ENCODE data around the gene STARD3.

STARD3 gene

DNA sequence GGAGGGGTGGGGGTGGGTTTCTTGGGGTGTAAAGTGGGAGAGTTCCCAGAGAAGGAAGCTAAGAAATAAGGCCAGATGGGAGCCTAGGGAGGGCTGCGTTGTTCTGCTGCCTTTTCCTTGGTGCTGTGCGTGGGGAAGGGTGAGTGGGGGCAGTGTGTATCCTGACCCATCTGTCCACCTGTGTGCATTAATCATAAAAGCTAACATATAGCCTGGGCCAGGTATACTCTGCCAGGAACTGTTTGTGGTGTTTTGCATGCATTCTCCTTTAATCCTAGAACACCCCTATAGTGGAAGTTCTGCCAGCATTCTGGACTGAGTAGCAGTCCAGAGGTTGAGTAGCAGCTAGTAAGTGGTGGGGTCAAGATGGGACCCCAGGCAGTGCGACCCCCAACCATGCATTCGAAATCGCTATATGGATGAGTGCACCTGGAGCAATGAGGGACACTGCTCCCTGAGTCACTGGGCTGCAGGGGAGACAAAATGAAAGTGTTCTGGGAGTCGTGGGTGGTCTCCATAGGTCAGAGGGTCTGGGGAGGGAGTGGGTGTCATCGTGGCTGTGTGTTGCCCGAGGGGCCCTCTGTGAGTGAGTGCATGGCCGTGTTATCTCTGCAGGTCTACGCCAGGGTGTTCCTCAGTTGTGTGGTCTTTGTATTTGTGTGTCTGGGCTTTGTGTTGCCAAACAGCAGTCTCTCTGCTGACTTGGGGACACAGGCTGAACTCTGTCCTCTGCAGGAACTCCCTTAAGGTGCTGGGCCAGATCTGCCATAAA is 64.3 kb downstream of the STARD3 start:
- Histone ChIP-seq H3K9ac (ENCODE audit: low read length) (peak overlapping the region; percentile 7), H3K4me1 (ENCODE audit: insufficient read depth, low read length) (peaks cover 21% of the 10 kb centered on the region), H3K36me3 (ENCODE audit: insufficient read depth, low read length) (no peaks in the 10 kb centered on the region), H3K4me3 (ENCODE audit: low read depth in 1 of 2, low read length in 2 of 2) (peak overlapping the region; percentile 67 to 87), H3K27me3 (ENCODE audit: control insufficient read depth in 1 of 2, insufficient read depth in 2 of 2, low read length in 2 of 2) (no peaks in the 10 kb centered on the region), H3K27ac (ENCODE audit: low read depth, low read length) (no peak overlapping the region), H3K9me3 (ENCODE audit: low read length) (no peaks in the 10 kb centered on the region)

DNA sequence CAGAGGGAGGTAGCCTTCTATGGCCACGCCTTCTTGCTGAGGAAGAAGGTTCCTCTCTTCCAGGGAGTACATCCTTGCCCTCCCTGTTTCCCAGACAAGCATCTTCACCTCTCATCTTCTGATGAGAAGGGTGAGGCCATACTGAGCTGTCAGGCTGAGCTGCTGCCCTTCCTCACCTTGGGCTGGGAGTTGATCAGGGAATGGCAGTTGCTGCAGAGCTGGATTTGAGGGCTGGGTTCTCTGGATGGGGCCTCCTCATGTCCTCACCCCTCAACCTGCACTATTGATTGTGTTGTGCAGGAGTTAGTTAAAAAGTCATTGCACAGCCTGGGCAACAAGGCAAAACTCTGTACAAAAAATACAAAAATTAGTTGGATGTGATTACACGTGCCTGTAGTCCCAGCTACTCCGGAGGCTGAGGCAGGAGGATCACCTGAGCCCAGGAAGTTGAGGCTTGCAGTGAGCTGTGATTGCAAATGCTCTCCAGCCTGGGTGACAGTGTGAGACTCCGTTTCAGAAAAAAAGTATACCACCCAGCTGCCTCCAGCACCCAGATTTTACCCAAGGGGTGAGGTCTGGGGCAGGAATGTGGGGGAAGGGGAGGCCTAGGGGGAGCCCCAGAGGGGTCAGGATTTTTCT is 65.0 kb downstream of the STARD3 start:
- H3K9ac ChIP-seq (ENCODE audit: low read length), result no peak overlapping the region
- H3K36me3 ChIP-seq (ENCODE audit: insufficient read depth, low read length), result no peaks in the 10 kb centered on the region
- peaks cover 21% of the 10 kb centered on the region for H3K4me1 ChIP-seq (ENCODE audit: insufficient read depth, low read length)
- peak overlapping the region in 1 of 2 donors; percentile 67 for H3K4me3 ChIP-seq (ENCODE audit: low read depth in 1 of 2, low read length in 2 of 2)
- H3K9me3 ChIP-seq (ENCODE audit: low read length), result no peaks in the 10 kb centered on the region
- no peak overlapping the region for H3K27ac ChIP-seq (ENCODE audit: low read depth, low read length)
- no peaks in the 10 kb centered on the region for H3K27me3 ChIP-seq (ENCODE audit: control insufficient read depth in 1 of 2, insufficient read depth in 2 of 2, low read length in 2 of 2)

DNA sequence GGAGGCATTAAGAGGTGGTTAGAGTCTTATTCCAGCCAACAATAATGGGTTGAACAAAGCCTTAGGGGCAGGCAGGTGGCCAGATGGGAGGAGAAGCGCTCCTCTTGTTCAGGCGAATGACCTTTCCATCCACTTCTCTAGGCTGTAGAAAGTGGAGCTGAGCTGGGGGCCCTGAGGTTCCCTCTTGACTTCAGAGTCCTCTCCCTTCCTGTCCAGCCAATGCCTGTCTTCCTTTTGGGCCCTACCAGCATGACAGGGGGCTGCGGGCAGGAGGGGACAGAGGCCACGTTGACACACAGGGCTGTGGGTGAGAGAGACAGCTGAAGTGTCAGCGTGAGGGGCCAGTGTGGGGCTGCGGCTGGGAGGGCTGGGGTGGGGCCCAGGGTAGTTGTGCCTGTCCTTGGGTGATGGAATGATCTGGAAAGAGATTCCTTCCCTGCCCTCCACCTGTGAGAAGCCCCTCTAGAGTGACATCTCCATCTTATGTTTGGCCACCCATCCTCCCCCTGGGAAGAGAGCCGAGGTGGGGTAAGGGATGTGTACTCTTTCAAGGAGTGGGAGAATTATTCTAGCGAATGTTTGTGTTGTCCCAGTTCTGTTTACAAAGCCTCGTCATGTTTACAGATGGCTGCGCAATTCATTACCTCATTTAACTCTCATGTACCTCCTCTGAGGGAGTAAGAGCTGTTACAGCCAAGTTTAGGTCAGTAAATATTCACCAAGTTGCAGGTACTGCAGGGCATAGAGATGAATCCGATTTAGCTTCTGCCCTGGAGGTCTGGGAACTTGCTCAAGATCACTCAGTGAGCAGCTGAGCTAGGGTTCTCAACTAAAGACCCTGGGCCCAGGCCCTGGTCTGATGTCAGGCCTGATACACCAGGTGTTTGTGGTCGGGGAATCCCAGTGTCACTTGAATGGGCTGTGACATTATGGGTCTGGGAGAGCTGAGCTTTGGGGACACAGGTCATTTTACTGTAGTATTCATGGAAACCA is 66.3 kb downstream of the STARD3 start:
- H3K27ac ChIP-seq (ENCODE audit: low read depth, low read length), result no peak overlapping the region

DNA sequence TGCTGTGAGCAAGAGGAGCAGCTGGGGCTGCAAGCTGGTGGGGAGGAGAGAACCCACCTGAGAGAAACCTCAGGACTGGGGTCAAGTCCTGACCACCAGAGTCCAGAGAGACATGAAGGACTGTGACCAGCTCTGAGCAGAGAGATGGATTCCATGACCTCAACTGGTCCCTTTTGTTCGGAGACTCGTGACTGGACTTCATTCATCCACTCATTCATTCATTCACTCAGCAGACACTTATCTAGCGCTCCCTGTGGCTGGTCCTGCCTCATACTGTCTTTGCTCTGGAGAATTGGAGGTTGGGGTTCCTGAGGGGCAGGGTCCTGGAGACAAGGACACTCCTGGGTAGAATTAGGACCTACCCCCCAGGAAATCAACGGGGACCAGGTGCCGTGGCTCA is 67.0 kb downstream of the STARD3 start:
- Histone ChIP-seq H3K36me3 (ENCODE audit: insufficient read depth, low read length) (peaks cover 16% of the 10 kb centered on the region), H3K27ac (ENCODE audit: low read depth, low read length) (no peak overlapping the region), H3K9ac (ENCODE audit: low read length) (no peak overlapping the region), H3K4me3 (ENCODE audit: low read depth in 1 of 2, low read length in 2 of 2) (no peak overlapping the region), H3K4me1 (ENCODE audit: insufficient read depth, low read length) (peaks cover 21% of the 10 kb centered on the region), H3K27me3 (ENCODE audit: control insufficient read depth in 1 of 2, insufficient read depth in 2 of 2, low read length in 2 of 2) (no peaks in the 10 kb centered on the region), H3K9me3 (ENCODE audit: low read length) (no peaks in the 10 kb centered on the region)

More for the DNA sequence above, 66.3 kb downstream of the STARD3 start:
- H3K27me3 ChIP-seq (ENCODE audit: control insufficient read depth in 1 of 2, insufficient read depth in 2 of 2, low read length in 2 of 2), result no peaks in the 10 kb centered on the region
- peaks cover 21% of the 10 kb centered on the region for H3K4me1 ChIP-seq (ENCODE audit: insufficient read depth, low read length)
- H3K36me3 ChIP-seq (ENCODE audit: insufficient read depth, low read length), result peaks cover 9% of the 10 kb centered on the region
- H3K4me3 ChIP-seq (ENCODE audit: low read depth in 1 of 2, low read length in 2 of 2), result no peak overlapping the region
- no peak overlapping the region for H3K9ac ChIP-seq (ENCODE audit: low read length)
- no peaks in the 10 kb centered on the region for H3K9me3 ChIP-seq (ENCODE audit: low read length)

DNA sequence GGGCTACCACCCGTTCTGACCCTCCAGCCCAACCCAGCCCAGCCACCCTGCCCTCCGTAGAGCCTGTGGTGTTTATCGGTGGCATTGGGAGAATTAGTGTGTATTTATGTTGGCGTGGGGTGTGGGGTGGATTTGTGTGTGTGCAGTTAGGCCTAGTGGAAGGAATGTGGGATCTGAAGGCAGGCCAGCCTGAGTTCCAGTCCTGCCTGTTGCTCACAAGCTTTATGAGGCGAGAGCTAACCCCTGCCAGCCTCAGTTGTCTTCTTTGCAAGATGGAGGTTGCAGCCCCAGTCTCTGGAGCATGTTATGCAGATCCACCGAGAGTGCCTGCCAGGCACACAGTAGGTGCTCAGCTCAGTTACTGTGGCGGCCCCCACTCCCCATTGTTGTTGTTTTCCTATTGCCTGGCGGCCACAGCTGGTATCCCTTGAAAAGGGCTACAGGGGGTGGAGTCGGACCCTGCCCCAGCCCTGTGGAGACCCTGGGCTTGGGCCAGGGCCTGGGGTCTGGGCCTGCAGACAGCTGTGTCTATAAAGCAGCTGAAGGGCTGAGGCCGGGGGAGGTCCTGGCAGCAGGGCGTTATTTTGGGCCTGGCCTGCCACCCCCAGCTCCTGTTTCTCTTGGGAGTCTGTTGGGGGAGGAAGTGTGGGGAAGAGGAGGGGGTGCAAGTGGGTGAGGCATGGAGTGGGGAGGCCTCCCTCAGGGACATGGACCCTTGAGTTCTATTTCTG is 68.0 kb downstream of the STARD3 start:
- Histone ChIP-seq H3K9me3 (ENCODE audit: low read length) (no peaks in the 10 kb centered on the region), H3K27ac (ENCODE audit: low read depth, low read length) (no peak overlapping the region), H3K4me1 (ENCODE audit: insufficient read depth, low read length) (peaks cover 15% of the 10 kb centered on the region), H3K36me3 (ENCODE audit: insufficient read depth, low read length) (peaks cover 26% of the 10 kb centered on the region), H3K4me3 (ENCODE audit: low read depth in 1 of 2, low read length in 2 of 2) (no peak overlapping the region), H3K27me3 (ENCODE audit: control insufficient read depth in 1 of 2, insufficient read depth in 2 of 2, low read length in 2 of 2) (no peaks in the 10 kb centered on the region), H3K9ac (ENCODE audit: low read length) (no peak overlapping the region)

DNA sequence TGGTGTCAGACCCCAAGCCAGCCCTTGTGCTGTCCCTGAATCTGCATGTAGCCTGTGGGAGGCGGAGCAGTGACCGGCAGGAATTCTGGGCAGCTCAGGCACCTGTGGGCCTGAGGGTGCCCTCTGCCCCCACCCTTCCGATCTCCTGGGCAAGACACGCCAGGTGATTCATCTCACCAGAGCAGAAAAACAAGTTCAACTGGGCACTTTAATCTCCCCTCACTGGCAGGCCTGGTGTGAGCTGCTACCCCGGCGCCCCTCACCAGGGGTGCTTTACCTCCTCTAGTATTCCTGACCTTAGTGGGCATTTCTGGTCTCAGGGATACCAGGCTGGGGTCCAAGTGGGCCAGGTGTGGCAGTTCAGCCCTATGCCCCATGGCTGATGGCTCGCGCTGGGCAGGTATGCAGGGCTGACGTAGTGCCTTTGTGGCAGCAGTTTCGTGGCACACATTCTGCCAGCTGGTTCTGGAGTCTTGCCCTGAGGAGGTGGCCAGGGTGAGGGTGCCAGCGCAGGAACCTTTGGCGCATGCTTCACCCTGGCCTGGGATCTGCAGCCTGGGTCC is 68.9 kb downstream of the STARD3 start:
- no peaks in the 10 kb centered on the region for H3K9me3 ChIP-seq (ENCODE audit: low read length)
- peaks cover 14% of the 10 kb centered on the region for H3K4me1 ChIP-seq (ENCODE audit: insufficient read depth, low read length)
- no peak overlapping the region for H3K9ac ChIP-seq (ENCODE audit: low read length)
- H3K27me3 ChIP-seq (ENCODE audit: control insufficient read depth in 1 of 2, insufficient read depth in 2 of 2, low read length in 2 of 2), result no peaks in the 10 kb centered on the region
- no peak overlapping the region for H3K27ac ChIP-seq (ENCODE audit: low read depth, low read length)
- peaks cover 33% of the 10 kb centered on the region for H3K36me3 ChIP-seq (ENCODE audit: insufficient read depth, low read length)
- no peak overlapping the region for H3K4me3 ChIP-seq (ENCODE audit: low read depth in 1 of 2, low read length in 2 of 2)

DNA sequence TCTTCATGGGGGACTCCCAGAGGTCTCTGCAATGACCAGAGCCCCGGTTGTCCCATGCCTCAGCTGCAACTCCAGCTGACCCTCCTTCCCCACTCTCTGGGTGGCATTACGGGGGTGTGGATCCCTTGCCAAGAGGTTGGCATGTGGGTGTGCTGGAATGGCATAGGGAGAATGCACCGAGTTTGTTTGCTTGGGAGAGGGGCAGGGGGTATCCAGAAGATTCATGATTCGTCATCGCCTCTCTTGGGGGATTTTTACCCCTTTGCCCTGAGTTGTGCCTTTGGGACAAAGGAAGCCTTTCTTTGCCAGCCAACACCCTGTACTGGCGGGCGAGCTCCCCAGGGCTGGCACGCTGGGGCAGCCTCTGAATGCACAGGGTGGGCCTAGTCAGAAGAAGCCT is 69.4 kb downstream of the STARD3 start:
- Histone ChIP-seq H3K27ac (ENCODE audit: low read depth, low read length) (no peak overlapping the region), H3K36me3 (ENCODE audit: insufficient read depth, low read length) (peaks cover 34% of the 10 kb centered on the region), H3K27me3 (ENCODE audit: control insufficient read depth in 1 of 2, insufficient read depth in 2 of 2, low read length in 2 of 2) (no peaks in the 10 kb centered on the region), H3K9ac (ENCODE audit: low read length) (no peak overlapping the region), H3K4me1 (ENCODE audit: insufficient read depth, low read length) (peaks cover 9% of the 10 kb centered on the region), H3K4me3 (ENCODE audit: low read depth in 1 of 2, low read length in 2 of 2) (no peak overlapping the region), H3K9me3 (ENCODE audit: low read length) (no peaks in the 10 kb centered on the region)

DNA sequence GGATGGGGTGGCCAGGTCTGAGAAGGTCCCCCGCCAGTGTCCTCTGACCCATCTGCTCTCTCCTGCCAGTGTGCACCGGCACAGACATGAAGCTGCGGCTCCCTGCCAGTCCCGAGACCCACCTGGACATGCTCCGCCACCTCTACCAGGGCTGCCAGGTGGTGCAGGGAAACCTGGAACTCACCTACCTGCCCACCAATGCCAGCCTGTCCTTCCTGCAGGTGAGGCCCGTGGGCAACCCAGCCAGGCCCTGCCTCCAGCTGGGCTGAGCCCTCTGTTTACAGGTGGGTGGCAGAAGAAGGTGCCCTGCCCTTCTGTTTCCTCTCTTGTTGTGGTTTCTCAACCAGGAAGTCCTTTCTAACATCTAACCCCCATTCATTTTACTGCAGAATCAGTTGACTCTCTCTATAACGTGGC is 70.0 kb downstream of the STARD3 start:
- H3K27me3 ChIP-seq (ENCODE audit: control insufficient read depth in 1 of 2, insufficient read depth in 2 of 2, low read length in 2 of 2), result no peaks in the 10 kb centered on the region
- H3K4me1 ChIP-seq (ENCODE audit: insufficient read depth, low read length), result peaks cover 8% of the 10 kb centered on the region
- H3K9me3 ChIP-seq (ENCODE audit: low read length), result no peaks in the 10 kb centered on the region
- no peak overlapping the region for H3K27ac ChIP-seq (ENCODE audit: low read depth, low read length)
- H3K36me3 ChIP-seq (ENCODE audit: insufficient read depth, low read length), result peaks cover 39% of the 10 kb centered on the region
- H3K4me3 ChIP-seq (ENCODE audit: low read depth in 1 of 2, low read length in 2 of 2), result no peak overlapping the region
- H3K9ac ChIP-seq (ENCODE audit: low read length), result no peak overlapping the region

DNA sequence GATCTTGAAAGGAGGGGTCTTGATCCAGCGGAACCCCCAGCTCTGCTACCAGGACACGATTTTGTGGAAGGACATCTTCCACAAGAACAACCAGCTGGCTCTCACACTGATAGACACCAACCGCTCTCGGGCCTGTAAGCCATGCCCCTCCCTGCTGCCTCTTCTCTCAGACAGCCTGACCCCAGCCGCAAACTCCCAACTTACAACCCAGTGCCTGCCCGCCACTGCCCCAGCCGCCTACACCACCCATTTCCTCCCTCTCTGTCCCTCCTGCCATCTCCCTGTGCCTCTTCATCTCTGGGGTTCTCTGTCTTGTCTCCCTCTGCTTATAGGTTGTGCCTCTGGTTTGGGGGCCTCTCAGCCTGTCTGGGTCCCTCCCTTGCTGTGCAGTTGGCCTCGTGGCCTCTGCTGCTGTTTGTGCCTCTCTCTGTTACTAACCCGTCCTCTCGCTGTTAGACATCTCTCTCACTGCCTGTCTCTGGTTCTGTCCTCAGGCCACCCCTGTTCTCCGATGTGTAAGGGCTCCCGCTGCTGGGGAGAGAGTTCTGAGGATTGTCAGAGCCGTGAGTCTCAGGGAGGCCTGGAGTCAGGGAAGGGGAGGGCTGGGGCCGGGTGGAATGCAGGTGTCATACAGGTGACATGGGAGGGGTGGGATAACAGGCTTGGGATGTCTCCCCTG is 72.5 kb downstream of the STARD3 start:
- Histone ChIP-seq H3K9me3 (ENCODE audit: low read length) (no peaks in the 10 kb centered on the region), H3K27me3 (ENCODE audit: control insufficient read depth in 1 of 2, insufficient read depth in 2 of 2, low read length in 2 of 2) (no peaks in the 10 kb centered on the region), H3K9ac (ENCODE audit: low read length) (no peak overlapping the region), H3K36me3 (ENCODE audit: insufficient read depth, low read length) (peaks cover 52% of the 10 kb centered on the region), H3K4me1 (ENCODE audit: insufficient read depth, low read length) (peaks cover 7% of the 10 kb centered on the region), H3K27ac (ENCODE audit: low read depth, low read length) (no peak overlapping the region), H3K4me3 (ENCODE audit: low read depth in 1 of 2, low read length in 2 of 2) (no peak overlapping the region)
